GM12865 (cell line): Measurements from ENCODE around the gene SLC15A2.

ENCODE experiments used
- DNase-seq: peaks from one replicate; pipeline ENCODE4 v3.0.0; 2010; ENCODE audit warnings: low read depth
- H3K4me3 ChIP-seq: 2 replicates; pipeline ENCODE4 v1.5.1; 2011; ENCODE audit warnings: mild to moderate bottlenecking, low read depth, low read length, control low read depth
- TF ChIP-seq, protein P1 (sequence below): IDR thresholded peaks from 2 replicates; pipeline ENCODE4 v1.5.1; 2011; ENCODE audit warnings: low read length, control low read depth, low read depth, inconsistent platforms; ENCODE audit not compliant: insufficient read depth; ENCODE audit errors: missing control alignments

The SLC15A2 gene

DNA sequence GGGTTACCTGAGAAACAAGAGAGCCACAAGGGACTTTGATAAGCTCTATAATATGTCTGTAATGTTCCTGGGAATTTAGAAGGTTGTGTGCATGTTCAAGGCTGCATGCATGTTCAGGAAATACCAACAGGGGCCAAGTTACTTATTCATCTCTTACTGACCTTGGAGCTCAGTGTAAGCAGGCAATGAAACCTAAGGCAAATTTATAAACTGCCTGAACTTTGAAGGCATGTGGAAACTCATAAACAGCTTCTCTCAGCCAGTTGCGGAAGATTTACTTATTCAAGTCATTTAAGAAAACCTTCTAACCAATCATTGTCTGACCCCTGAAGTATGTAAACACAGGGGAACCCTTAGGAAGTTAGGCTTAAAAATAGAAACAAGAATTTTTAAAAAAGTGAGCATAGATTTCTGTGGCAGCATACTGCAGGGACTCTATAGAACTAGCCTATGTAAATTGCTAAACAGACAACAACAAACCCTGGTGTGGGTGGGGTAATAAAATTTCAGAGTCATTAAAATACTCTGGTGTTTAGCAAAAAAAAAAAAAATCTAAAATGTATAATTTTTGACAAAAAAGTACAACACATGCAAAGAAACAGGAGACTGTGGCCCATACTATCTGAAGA, 57.2 kb downstream of the SLC15A2 start:
- no peak overlapping the region for H3K4me3 ChIP-seq
- DNase-seq = no peak
- TF ChIP-seq, protein P1, sequence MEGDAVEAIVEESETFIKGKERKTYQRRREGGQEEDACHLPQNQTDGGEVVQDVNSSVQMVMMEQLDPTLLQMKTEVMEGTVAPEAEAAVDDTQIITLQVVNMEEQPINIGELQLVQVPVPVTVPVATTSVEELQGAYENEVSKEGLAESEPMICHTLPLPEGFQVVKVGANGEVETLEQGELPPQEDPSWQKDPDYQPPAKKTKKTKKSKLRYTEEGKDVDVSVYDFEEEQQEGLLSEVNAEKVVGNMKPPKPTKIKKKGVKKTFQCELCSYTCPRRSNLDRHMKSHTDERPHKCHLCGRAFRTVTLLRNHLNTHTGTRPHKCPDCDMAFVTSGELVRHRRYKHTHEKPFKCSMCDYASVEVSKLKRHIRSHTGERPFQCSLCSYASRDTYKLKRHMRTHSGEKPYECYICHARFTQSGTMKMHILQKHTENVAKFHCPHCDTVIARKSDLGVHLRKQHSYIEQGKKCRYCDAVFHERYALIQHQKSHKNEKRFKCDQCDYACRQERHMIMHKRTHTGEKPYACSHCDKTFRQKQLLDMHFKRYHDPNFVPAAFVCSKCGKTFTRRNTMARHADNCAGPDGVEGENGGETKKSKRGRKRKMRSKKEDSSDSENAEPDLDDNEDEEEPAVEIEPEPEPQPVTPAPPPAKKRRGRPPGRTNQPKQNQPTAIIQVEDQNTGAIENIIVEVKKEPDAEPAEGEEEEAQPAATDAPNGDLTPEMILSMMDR = no peak

DNA sequence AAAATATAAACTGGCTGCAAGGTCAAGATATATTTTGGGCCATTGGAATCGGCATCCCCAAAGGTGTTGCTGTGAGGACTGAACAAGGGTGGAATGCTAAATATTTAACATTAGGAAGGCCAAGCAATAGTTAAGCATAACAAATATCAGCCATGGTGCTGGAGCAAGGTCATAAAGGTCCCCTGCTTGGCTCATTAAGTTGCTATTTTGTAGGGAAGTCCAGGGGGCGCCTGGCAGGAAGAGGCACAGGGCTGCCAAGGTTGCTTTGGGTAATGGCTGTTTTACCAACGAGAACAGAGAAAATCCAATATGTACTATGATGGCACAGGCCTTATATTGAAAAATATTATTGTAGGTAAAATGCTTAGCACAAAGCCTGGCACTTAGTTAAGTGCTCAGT, 62.2 kb downstream of the SLC15A2 start:
- TF ChIP-seq, protein P1 = no peak
- H3K4me3 ChIP-seq = no peak overlapping the region
- no peak for DNase-seq

DNA sequence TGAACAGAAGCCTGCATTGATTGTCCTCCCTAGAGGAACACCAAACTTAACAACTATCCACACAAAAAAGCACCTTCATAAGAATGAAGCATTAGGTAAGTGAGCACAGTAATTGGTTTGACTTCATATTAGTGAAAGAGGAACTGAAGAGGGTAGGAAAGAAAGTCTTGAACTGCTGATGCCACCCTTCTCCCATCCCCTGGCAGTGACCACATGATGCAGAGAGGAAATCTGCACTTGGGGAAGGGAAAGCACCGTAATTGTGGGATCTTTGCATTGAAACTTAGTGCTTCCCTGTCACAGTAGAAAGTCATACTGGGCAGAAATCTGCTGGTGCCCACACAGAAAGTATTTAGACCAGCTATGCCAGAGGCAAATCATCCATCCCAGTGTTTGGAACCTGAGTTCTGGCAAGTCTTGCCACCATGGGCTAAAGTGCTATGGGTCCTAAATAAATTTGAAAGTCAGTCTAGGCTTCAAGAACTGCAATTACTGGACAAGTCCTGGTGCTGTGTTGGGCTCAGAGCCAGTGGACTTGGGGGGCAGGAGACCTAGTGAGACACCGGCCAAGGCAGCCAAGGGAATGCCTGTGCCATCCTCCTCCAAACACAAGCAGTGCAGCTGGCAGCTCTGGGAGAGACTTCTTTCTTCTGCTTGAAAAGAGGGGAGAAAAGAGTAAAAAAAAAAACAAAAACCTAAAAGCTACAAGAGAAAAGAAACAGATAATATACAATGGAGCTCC, 63.6 kb downstream of the SLC15A2 start:
- H3K4me3 ChIP-seq = no peak overlapping the region
- peak; percentile 36 for DNase-seq
- TF ChIP-seq, protein P1 = no peak

DNA sequence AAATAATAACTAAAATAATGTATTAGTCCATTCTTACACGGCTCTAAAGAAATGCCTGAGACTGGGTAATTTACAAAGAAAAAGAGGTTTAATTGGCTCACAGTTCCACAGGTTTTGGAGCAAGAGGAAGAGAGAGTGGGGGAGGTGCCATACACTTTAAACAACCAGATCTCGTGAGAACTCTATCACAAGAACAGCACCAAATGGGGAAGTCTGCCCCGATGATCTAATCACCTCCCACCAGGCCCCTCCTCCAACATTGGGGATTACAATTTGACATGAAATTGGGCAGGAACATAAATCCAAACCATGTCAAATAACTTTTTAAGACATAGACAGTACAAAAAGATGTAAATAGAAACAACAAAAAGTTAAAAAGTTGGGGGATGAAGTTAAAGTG, 64.6 kb downstream of the SLC15A2 start:
- no peak overlapping the region for H3K4me3 ChIP-seq
- DNase-seq = no peak

DNA sequence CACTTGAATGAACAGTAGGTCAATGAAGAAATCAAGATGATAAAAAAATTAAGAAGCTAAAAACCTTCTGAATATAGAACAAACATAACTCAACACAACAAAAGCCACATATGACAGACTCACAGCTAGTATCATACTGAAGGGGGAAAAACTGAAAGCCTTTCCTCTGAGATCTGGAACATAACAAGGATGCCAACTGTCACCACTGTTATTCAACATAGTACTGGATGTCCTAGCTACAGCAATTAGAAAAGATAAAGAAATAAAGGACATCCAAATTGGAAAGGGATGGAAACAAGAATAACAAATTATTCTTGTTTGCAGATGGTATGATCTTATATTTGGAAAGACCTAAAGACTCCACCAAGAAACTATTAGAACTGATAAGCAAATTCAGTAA, 67.1 kb downstream of the SLC15A2 start:
- TF ChIP-seq, protein P1 = no peak
- no peak for DNase-seq
- no peak overlapping the region for H3K4me3 ChIP-seq

More for the DNA sequence above, 64.6 kb downstream of the SLC15A2 start:
- TF ChIP-seq, protein P1 = no peak

DNA sequence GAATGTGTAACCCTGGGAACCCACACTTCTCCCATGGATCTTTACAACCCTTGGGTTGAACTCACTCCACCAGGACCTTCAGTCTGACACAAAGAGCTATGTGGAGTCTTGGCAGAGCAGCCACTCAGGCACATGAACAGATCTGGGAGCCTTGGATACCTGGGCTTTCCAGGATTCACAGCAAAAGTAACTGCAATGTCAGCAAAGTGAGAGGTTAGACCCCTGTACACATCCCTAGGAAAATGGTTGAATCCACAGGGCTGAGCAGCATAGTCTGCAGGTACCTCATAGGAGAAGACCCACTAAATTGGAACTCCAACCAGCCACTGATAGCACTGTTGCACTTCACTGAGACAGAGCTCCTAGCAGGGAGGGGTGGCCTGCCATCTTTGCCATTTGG, 68.2 kb downstream of the SLC15A2 start:
- TF ChIP-seq, protein P1 = no peak
- DNase-seq = no peak
- no peak overlapping the region for H3K4me3 ChIP-seq
